Measurements from ENCODE around the gene ELL2.
"Not testable (repeated sequence)": the region's sequence is repeated elsewhere in the genome, so short reads cannot be mapped to it uniquely, and the experiment has no call there.

ELL2 gene

DNA sequence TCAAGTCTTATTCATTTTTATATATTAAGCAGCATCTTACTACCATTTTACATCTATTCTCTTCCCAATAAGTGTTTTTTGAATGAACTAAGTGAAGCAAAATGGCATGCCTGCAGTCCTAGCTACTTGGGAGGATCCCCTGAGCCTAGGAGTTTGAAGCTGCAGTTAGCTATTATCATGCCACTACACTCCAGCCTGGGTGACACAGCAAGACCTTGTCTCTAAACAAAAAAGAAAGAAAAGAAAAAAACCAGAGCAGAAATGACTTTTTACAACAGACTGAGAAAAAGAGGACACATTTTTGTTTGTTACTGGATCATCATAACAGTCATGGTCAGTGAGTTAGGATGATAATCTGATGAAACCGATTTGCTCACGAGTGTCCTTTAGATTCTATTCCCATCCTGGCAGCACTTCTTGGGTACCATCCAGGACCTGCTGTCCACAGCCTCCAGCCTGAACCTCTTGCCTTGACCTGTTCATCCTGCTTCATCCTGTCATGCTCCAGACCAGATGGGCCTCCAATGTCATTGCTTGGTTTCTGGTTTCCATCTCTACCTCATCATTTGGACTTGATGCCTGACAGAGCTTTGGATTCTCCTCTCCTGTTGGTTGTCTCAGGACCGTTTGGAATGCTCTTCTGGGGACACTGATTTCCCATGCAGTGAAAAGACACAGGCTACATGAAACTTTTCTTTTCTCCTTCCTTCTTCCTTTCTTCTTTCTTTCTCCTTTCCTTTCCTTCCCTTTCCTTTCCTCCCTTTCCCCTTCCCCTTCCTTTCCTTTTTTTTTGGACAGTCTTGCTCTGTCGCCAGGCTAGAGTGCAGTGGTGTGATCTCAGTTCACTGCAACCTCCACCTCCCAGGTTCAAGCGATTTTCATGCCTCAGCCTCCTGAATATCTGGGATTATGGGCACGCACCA lies 89.0 kb downstream of the ELL2 start:
- FAIRE-seq (no peak), DNase-seq (ENCODE audit: insufficient read length, low spot score) (no peak)
- TF ChIP-seq, protein P1, sequence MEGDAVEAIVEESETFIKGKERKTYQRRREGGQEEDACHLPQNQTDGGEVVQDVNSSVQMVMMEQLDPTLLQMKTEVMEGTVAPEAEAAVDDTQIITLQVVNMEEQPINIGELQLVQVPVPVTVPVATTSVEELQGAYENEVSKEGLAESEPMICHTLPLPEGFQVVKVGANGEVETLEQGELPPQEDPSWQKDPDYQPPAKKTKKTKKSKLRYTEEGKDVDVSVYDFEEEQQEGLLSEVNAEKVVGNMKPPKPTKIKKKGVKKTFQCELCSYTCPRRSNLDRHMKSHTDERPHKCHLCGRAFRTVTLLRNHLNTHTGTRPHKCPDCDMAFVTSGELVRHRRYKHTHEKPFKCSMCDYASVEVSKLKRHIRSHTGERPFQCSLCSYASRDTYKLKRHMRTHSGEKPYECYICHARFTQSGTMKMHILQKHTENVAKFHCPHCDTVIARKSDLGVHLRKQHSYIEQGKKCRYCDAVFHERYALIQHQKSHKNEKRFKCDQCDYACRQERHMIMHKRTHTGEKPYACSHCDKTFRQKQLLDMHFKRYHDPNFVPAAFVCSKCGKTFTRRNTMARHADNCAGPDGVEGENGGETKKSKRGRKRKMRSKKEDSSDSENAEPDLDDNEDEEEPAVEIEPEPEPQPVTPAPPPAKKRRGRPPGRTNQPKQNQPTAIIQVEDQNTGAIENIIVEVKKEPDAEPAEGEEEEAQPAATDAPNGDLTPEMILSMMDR (IDR thresholded peaks at IDR 0.05; ENCODE audit: insufficient read depth, missing control alignments) = no peak

DNA sequence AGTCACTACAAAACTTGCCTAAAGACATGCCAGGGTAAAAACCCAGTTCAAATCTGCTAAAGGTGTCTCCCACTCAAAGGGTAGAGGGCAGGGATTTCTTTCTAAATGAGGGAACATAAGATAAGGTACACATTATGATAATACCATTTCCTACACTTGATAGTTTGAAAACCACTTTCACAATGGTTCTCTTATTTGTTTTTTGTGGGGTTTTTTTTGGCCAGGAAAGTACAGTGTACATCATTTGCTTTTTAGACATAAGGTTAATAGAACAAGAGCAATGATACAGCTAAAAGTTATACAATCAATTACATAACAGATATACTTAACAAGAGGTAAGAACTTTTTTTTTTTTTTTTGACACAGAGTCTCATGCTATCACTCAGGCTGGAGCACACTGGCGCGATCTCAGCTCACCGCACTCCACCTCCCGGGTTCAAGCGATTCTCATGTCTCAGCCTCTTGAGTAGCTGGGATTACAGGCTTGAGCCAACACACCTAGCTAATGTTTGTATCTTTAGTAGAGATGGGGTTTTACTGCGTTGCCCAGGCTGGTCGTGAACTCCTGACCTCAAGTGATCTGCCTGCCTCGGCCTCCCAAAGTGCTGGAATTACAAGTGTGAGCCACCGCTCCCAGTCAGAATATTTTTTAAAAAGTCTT lies 90.4 kb downstream of the ELL2 start:
- no peak for DNase-seq (ENCODE audit: insufficient read length, low spot score)
- FAIRE-seq = no peak
- TF ChIP-seq, protein P1 (IDR thresholded peaks at IDR 0.05; ENCODE audit: insufficient read depth, missing control alignments) = no peak

DNA sequence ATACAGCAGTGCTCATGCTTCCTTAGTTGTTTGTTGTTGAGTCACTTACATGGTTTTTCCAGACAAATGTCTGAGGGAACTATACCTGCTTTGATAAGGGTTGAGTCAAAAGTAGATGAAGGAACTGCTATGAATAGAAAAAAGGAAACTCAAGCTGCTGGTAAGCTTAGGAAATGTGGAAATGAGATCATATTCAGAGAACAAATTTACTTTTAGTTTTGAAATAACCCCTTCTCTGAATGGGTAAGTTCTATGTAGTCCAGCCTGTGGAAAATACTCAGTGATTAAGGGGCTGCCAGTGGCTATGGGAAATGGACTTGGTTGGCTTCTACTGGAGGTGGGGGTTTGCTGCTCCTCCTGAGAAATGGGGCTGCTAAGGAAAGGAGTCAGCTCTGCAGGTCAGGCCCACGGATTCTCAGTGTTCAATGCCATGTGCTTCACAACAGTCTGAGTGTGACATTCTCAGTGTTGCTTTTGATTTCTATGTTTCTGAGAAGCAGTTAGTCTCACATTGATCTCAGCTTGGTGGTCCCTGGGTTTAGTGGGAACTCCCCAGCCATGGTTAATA lies 91.5 kb downstream of the ELL2 start:
- no peak for FAIRE-seq
- TF ChIP-seq, protein P1 (IDR thresholded peaks at IDR 0.05; ENCODE audit: insufficient read depth, missing control alignments) = no peak
- no peak for DNase-seq (ENCODE audit: insufficient read length, low spot score)

DNA sequence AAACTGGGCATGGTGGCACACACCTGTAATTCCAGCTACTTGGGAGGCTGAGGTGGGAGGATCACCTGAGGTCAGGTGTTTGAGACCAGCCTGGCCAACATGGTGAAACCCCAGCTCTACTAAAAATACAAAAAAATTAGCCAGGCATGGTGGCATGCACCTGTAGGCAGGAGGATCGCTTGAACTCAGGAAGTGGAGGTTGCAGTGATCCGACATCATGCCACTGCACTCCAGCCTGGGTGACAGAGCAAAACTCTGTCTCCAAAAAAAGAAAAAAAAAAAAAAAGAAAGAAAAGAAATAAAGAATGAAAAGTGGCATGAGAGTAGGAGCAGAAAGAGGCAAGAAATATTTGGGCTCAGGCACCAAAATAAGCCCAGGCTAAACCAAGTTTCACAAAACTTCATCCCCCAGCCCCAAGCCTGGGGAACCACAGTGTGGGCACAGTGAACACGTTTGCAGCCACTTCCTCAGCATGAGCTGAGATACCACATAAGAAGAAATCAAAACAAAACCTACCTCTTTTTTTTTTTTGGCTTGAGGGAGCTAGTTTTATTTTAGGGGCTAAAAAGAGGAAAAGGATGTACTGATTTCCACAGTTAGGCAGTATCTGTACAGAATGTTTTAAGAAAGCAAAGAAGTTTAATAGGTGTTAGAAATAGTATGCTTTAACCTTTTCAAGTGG lies 92.3 kb downstream of the ELL2 start:
- FAIRE-seq; DNase-seq (ENCODE audit: insufficient read length, low spot score): not testable (repeated sequence)

DNA sequence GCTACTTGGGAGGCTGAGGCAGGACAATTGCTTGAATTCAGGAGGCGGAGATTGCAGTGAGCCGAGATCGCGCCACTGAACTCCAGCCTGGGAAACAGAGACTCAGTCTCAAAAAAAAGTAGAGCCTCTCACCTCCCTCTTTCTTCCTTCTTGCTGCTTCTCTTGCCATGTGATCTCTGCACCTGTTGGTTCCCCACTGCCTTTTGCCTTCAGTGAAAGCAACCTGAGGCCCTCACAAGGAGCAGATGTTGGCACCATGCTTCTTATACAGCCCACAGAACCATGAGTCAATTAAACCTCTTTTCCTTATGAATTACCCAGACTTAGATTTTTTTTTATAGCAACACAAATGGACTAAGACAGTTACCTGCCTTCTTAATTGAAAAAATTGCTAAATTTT lies 93.5 kb downstream of the ELL2 start:
- FAIRE-seq = no peak
- DNase-seq (ENCODE audit: insufficient read length, low spot score) = no peak
- TF ChIP-seq, protein P1 (IDR thresholded peaks at IDR 0.05; ENCODE audit: insufficient read depth, missing control alignments) = no peak

DNA sequence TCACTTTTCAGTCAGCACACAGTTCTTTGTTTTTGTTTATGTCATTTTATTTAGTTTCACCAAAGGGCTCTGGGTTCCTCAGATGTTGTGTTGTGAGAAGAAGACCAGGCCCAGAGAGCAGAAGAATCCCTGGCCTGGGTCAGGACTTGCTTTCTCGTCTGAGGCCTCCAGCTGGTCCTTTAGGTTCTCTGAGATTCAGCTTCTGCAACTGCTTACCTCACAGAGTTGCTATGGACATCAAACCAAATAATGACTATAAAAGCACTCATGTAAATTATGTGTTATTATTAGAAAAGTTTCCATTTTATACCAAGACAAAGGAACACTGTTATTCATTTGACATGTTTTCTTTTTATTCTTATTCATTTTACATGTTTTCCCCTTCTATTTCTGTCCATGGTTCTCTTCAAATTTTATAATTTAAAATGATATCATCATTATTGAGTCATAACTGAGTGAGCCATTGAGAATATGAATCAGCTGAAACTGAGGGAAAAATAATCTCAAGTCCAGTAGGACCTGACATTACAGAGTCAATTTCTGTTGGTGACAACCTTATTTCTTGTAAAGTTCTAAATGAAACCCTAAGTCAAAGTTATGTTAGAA lies 95.1 kb downstream of the ELL2 start:
- DNase-seq (ENCODE audit: insufficient read length, low spot score) = no peak
- TF ChIP-seq, protein P1 (IDR thresholded peaks at IDR 0.05; ENCODE audit: insufficient read depth, missing control alignments) = no peak
- no peak for FAIRE-seq

DNA sequence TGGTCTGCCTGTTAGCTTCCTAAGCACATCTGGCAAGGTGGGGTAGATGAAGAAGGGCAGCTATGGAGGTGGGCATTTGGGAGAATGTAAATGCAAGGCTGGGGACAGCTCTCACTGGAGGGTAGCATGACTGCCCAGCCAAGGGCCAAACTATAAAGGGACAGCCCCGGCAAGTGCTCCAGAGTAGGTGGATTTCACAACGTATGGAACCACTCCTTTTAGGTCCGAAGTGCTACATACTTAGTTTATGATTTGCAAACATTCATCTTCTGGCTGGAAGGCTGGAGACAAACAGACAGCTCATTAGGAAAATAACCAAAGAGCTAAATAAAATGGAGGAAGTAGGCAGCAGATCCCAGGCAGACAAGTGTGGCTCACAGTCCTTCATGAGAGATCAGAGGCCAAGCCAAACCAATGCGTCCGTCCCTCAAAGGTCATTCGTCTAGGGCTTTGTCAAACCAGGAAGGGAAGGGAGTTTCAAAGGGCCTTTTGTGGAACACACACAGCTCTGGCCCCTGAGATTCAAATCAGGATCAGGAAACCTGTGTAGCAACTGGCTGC lies 96.6 kb downstream of the ELL2 start:
- no peak for DNase-seq (ENCODE audit: insufficient read length, low spot score)
- TF ChIP-seq, protein P1 (IDR thresholded peaks at IDR 0.05; ENCODE audit: insufficient read depth, missing control alignments) = no peak
- FAIRE-seq = no peak
